ENCODE data around the gene AQP12B. TPM values are rescaled to one million over a fixed set of nuclear protein-coding genes. Genes with fewer than 3 reads are reported as not detected.

Gene AQP12B
- total and polyA plus RNA-seq, 2 donors, result not detected

DNA sequence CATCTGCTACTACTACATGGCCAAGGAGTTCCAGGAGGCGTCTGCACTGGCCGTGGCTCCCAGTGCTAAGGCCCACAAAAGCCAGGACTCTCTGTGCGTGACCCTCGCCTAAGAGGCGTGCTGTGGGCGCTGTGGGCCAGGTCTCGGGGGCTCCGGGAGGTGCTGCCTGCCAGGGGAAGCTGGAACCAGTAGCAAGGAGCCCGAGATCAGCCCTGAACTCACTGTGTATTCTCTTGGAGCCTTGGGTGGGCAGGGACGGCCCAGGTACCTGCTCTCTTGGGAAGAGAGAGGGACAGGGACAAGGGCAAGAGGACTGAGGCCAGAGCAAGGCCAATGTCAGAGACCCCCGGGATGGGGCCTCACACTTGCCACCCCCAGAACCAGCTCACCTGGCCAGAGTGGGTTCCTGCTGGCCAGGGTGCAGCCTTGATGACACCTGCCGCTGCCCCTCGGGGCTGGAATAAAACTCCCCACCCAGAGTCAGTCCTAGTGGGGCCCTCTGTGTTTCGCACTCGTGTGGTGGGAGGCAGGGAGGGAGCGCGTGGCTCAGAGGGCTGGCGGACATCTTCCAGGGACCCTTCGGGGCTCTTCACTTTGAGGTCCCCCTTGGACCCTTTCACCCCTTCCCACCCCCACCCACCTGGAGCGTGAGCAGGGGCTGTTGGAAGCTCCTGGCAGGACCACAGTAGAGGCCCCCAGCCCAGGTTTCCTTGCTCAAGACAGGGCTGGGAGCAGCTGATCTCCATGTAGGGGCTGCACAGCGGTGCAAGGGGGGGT lies 51.7 kb downstream of the AQP12B start:
- no peak overlapping the region for H3K27ac ChIP-seq (ENCODE audit: low read depth)
- H3K4me1 ChIP-seq (ENCODE audit: insufficient read depth), result no peaks in the 10 kb centered on the region
- DNase-seq (ENCODE audit: extremely low spot score), result no peak
- no peak overlapping the region for H3K4me3 ChIP-seq (ENCODE audit: low read depth, low read length)
- WGBS, result 95% methylated on average over 21 of the region's 21 CpGs
- H3K36me3 ChIP-seq (ENCODE audit: insufficient read depth), result no peaks in the 10 kb centered on the region

DNA sequence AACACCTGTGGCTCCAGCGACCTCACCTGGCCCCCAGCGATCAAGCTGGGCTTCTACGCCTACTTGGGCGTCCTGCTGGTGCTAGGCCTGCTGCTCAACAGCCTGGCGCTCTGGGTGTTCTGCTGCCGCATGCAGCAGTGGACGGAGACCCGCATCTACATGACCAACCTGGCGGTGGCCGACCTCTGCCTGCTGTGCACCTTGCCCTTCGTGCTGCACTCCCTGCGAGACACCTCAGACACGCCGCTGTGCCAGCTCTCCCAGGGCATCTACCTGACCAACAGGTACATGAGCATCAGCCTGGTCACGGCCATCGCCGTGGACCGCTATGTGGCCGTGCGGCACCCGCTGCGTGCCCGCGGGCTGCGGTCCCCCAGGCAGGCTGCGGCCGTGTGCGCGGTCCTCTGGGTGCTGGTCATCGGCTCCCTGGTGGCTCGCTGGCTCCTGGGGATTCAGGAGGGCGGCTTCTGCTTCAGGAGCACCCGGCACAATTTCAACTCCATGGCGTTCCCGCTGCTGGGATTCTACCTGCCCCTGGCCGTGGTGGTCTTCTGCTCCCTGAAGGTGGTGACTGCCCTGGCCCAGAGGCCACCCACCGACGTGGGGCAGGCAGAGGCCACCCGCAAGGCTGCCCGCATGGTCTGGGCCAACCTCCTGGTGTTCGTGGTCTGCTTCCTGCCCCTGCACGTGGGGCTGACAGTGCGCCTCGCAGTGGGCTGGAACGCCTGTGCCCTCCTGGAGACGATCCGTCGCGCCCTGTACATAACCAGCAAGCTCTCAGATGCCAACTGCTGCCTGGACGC lies 52.5 kb downstream of the AQP12B start:
- no peak for DNase-seq (ENCODE audit: extremely low spot score)
- Histone ChIP-seq H3K4me3 (ENCODE audit: low read depth, low read length) (no peak overlapping the region), H3K4me1 (ENCODE audit: insufficient read depth) (no peaks in the 10 kb centered on the region), H3K36me3 (ENCODE audit: insufficient read depth) (no peaks in the 10 kb centered on the region), H3K27ac (ENCODE audit: low read depth) (no peak overlapping the region)
- WGBS, result 92% methylated on average over 50 of the region's 50 CpGs

DNA sequence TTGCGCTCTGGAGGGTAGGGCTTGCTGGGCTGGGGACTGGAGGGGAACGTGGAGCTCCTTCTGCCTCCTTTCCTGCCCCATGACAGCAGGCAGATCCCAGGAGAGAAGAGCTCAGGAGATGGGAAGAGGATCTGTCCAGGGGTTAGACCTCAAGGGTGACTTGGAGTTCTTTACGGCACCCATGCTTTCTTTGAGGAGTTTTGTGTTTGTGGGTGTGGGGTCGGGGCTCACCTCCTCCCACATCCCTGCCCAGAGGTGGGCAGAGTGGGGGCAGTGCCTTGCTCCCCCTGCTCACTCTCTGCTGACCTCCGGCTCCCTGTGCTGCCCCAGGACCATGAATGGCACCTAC lies 53.1 kb downstream of the AQP12B start:
- Histone ChIP-seq H3K27ac (ENCODE audit: low read depth) (no peak overlapping the region), H3K4me1 (ENCODE audit: insufficient read depth) (no peaks in the 10 kb centered on the region), H3K4me3 (ENCODE audit: low read depth, low read length) (no peak overlapping the region), H3K36me3 (ENCODE audit: insufficient read depth) (no peaks in the 10 kb centered on the region)
- WGBS, result 79% methylated on average over 5 of the region's 5 CpGs
- DNase-seq (ENCODE audit: extremely low spot score), result no peak

DNA sequence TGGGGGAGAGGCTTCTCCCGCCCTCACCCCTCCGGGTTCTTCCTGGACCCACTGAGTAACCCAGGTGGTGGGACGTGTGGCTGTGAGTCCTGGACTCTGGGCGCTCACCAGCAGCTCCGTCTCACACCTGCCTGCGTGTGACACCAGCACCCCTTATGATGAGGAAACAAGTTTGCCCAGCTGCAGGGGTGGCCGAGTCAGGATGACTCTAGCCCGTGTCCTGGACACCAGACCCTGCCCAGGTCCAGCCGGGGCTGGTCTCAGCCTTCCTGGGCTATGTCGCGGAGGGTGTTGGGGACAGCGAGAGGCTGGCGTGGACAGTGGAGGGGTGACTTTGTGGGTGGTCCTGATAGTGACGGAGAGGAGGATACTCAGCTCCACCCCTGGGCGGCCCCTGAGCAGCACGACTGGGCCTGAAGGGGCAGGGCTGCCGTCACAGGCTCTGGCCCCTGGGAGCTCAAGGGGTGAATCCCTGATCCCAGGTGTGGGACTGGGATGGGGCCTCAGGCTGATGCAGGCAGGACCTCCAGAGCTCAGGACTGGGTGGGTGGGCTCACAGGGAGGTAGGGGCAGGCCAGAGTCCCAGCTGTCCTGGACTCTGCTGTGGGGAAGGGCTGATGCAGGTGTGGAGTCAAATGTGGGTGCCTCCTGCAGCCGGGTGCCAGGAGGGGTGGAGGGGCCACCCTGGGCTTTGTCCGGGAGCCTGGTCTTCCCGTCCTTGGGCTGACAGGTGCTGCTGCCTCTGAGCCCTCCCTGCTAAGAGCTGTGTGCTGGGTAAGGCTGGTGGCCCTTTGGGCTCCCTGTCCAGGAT lies 53.7 kb downstream of the AQP12B start:
- Histone ChIP-seq H3K4me1 (ENCODE audit: insufficient read depth) (no peaks in the 10 kb centered on the region), H3K36me3 (ENCODE audit: insufficient read depth) (no peaks in the 10 kb centered on the region), H3K4me3 (ENCODE audit: low read depth, low read length) (no peak overlapping the region), H3K27ac (ENCODE audit: low read depth) (no peak overlapping the region)
- no peak for DNase-seq (ENCODE audit: extremely low spot score)
- 51% methylated on average over 20 of the region's 20 CpGs for WGBS

DNA sequence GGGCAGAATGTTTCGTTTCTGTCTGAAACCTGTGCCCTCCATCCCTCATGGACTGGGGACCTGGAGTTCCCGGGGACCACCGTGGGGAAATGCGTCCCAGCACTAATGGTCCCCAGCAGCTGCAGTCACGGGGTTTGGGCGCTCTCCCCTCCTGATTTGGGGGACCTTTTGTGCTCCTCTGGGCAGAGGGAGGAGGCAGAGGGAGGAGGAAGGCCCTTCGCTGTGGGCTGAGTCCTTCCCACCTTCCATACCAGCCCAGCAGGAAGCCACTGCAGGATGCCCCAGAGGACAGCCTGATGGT lies 54.2 kb downstream of the AQP12B start:
- H3K4me3 ChIP-seq (ENCODE audit: low read depth, low read length), result no peak overlapping the region
- no peaks in the 10 kb centered on the region for H3K4me1 ChIP-seq (ENCODE audit: insufficient read depth)
- 86% methylated on average over 7 of the region's 7 CpGs for WGBS
- H3K36me3 ChIP-seq (ENCODE audit: insufficient read depth), result no peaks in the 10 kb centered on the region
- H3K27ac ChIP-seq (ENCODE audit: low read depth), result no peak overlapping the region
- no peak for DNase-seq (ENCODE audit: extremely low spot score)

DNA sequence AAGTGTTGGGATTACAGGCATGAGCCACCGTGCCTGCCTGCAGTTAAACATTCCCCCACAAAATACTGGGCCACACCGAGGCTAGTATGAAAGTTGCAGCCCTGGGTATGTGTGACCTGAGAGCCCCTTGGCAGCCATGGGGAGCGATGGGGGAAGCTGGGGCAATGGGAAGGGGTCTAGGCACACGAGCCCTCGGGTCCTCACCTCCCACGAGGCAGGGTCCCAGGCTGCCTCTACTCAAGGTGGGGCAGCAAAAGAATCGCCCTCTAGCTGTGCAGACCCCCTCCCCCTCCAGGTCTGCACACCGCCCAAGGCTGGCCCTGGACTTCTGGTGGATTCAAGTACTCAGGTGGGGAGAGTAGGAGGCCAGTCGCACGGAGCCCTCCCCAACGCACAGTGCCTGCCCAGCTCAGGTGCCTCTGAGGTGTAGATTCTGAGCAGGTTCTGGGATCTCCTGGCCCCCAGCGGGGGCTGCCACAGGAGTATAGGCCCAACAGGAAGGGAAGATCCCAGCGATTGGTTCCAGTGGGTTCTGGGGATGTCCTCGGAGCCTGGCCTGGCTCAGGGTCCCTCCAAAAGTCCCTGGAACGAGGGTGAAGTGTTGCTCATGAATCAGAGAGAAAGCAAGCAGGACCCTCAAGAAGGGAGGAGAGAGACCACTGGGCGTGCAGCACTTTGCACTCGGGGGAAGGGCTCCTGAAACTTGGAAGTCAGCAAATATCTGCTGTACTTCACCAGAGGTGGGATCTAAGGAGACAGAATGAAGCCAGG lies 54.8 kb downstream of the AQP12B start:
- no peak for DNase-seq (ENCODE audit: extremely low spot score)
- Histone ChIP-seq H3K27ac (ENCODE audit: low read depth) (no peak overlapping the region), H3K4me3 (ENCODE audit: low read depth, low read length) (no peak overlapping the region), H3K4me1 (ENCODE audit: insufficient read depth) (no peaks in the 10 kb centered on the region), H3K36me3 (ENCODE audit: insufficient read depth) (no peaks in the 10 kb centered on the region)
- 92% methylated on average over 17 of the region's 17 CpGs for WGBS

DNA sequence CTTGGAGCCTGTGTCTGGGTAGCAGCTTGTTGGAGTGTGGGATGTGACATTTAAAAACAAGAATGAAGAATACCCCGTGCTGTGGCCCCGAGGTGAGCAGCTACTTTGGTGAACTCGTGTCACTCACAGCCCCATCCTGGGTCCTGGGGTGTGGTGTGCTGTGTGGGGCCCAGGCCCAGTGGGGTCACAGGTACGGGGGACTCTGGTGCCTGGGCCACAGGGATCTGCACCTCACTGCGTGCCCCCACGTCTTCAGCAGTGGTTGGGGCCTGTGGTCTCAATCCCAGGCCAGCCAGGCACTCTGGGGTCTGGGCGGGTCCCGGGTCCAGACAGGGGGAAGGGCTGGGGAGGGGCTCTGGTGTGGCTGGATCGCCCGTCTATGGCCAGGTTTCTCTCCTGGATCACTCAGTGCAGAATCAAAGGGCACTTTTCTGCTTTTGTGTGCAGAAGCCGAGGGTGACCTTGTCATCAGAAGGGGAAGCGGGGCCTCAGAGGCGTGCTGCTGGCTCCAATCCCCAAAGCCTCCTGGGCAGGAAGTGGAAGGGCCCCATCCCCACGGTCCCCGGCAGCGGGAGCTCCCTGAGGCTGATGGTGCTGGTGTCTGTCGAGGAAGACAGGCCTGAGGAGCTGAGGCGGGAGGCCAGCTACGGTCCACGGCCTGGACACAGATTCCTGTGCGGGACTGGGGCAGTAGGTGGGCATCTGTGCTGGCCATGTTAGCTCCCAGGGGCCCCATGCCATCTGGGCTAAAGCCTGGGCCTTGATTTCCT lies 56.0 kb downstream of the AQP12B start:
- 55% methylated on average over 21 of the region's 21 CpGs for WGBS

More for the DNA sequence above, 56.0 kb downstream of the AQP12B start:
- no peaks in the 10 kb centered on the region for H3K36me3 ChIP-seq (ENCODE audit: insufficient read depth)
- no peak overlapping the region for H3K27ac ChIP-seq (ENCODE audit: low read depth)
- DNase-seq (ENCODE audit: extremely low spot score), result no peak
- H3K4me1 ChIP-seq (ENCODE audit: insufficient read depth), result no peaks in the 10 kb centered on the region
- no peak overlapping the region for H3K4me3 ChIP-seq (ENCODE audit: low read depth, low read length)

Small RNAs within 50 kb of the gene (small RNA-seq; reads per million reads assigned to genes)
- not detected for gene AC011298.3

Other genes starting within 250 kb of the AQP12B start
- gene GPC1, start 247.2 kb downstream of the AQP12B start, total RNA-seq, result 21.1 TPM
- 53.8 TPM for gene GPC1, start 247.2 kb downstream of the AQP12B start, polyA plus RNA-seq
- gene ANKMY1, start 124.9 kb downstream of the AQP12B start, total RNA-seq, result 11.1 TPM
- 9.6 TPM for gene ANKMY1, start 124.9 kb downstream of the AQP12B start, polyA plus RNA-seq
- 2.8 TPM for gene DUSP28, start 122.5 kb downstream of the AQP12B start, total RNA-seq
- gene DUSP28, start 122.5 kb downstream of the AQP12B start, polyA plus RNA-seq, result 5.8 TPM
- gene RNPEPL1, start 114.4 kb downstream of the AQP12B start, total RNA-seq, result 14.5 TPM
- gene RNPEPL1, start 114.4 kb downstream of the AQP12B start, polyA plus RNA-seq, result 76.3 TPM
- gene CAPN10, start 96.2 kb downstream of the AQP12B start, total RNA-seq, result 13.6 TPM
- gene CAPN10, start 96.2 kb downstream of the AQP12B start, polyA plus RNA-seq, result 23.3 TPM
- gene GPR35, start 57.4 kb downstream of the AQP12B start, total RNA-seq, result 0.63 TPM
- 3.3 TPM for gene GPR35, start 57.4 kb downstream of the AQP12B start, polyA plus RNA-seq
- not detected for gene AQP12A, start 9.0 kb upstream of the AQP12B start, total RNA-seq
- not detected for gene AQP12A, start 9.0 kb upstream of the AQP12B start, polyA plus RNA-seq
- 5.2 TPM for gene KIF1A, start 137.3 kb upstream of the AQP12B start, total RNA-seq
- 1.2 TPM for gene KIF1A, start 137.3 kb upstream of the AQP12B start, polyA plus RNA-seq
- gene AGXT, start 185.9 kb upstream of the AQP12B start, total RNA-seq, result not detected
- 0.49 TPM for gene AGXT, start 185.9 kb upstream of the AQP12B start, polyA plus RNA-seq
- gene MAB21L4, start 213.3 kb upstream of the AQP12B start, total RNA-seq, result 0.42 TPM
- gene MAB21L4, start 213.3 kb upstream of the AQP12B start, polyA plus RNA-seq, result 1.2 TPM
- gene CROCC2, start 223.5 kb upstream of the AQP12B start, total RNA-seq, result not detected
- 0.08 TPM for gene CROCC2, start 223.5 kb upstream of the AQP12B start, polyA plus RNA-seq

All from urinary bladder (tissue), 4 donors.